GM19455 (cell line): ENCODE data around the gene TNIP1.

Source experiments
- ATAC-seq: cut with Tn5 transposase; IDR thresholded peaks from one replicate; pipeline ENCODE4 v1.9.1; 2021; ENCODE audit not compliant: unreplicated experiment

Gene TNIP1

DNA sequence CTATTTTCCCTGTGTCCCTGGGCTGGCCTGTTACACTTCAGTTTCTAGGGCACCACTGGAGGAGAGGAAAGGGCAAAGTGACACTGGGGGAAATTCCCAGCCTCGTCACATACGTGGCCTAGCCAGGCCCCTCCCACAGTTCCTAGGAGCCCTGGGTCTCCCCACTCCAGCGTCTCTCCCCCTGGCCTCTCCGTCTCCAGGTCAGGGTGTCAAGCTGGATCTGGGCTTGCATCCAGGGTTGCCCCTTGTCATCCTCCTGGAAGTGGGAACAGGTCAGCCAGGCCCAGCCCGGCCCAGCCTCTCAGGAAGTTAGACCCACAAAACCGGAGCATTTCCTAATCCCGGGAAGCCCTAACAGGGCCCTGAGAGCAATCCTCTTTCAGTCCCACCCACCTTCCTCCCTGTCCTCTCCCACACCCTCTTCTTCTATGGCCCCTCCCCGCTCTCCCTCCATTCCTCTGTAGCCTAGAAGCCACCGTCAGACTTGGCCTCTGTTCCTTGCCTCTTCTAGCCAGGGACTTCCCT is 4.7 kb upstream of the TNIP1 start:
- ATAC-seq: no peak

DNA sequence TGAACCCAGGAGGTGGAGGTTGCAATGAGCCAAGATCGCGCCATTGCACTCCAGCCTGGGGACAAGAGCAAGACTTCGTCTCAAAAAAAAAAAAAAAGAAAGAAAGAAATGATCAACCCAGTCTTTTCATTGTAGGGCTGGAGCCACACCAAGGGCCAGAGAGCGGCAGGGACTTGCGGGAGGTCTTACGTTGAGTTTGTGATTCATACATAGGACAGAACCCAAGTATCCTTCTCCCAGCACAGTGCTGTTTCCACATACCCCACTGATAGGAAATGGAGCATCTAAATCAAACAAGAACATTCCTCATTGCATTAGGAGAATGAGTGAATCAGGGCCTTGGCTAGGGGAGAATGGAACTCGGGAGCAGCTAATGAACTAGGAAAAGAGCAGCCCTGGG is 3.5 kb upstream of the TNIP1 start:
- no peak for ATAC-seq

DNA sequence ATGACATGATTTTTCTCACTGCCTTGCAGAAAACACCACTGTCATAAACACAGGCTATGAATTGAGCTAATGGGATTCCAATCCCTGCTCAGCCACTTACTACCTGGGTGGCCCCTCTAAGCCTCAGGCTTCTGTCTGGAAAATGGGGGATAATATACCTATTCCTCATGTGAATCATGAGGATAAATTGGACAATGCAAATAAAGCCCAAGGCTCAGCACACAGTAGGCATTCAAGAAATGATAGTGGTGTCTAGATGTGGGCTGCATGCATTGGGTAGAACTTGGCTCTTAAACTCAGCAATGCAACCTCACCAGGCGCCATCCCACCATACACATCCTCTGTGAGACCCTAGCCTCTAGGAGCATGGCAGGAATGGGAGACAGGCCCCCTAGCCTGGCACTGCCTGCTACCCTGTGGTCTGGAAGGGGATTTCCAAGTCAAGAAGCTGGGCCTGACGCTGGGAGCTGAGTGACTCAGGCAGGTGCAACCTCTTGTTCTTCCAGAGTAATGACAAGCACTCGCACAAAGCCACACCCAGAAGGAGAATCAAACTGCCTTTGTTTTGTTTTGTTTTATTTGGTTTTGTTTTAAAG is 2.3 kb upstream of the TNIP1 start:
- ATAC-seq: no peak

GRCh38 chr5:151082282-151082902 is 1.6 kb upstream of the TNIP1 start:
- ATAC-seq: no peak

DNA sequence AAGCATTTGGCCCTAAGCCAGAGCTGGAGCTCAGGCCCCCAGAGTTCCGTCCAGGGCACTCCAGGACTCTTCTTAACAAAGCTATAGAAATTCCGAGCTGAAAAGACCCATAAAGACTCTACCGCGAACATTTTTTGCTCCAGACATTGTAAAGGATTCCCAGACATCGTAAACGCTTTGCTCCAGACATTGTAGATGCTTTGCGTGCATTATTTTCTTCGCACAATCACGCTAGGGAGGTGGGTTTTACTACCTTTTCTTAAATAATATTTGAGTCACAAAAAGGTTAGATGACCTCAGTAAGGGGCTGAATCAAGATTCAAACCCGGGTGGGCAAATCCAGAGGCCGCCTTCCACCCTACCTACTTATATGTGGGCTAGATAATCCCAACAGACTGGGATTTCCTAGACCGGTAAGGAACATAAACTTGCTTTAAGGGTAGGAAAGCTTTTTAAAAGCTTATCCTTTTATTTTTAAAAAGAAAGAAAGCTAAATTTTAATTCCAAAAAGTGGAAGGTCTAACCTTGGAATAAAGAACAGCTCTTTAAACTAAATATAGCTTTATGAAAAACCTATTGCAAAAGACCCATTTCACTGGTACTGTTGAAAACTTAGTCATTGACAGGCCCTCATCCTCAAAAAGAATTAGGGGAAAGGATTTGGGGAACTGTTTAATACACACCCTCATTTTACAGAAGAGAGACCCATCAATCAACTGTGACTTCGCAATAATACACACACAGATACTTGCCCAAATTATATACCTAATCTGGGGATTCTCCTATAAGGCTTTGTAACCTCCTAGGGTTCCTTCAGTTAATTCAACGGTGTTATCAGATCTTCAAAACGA is 822 bp upstream of the TNIP1 start:
- no peak for ATAC-seq

DNA sequence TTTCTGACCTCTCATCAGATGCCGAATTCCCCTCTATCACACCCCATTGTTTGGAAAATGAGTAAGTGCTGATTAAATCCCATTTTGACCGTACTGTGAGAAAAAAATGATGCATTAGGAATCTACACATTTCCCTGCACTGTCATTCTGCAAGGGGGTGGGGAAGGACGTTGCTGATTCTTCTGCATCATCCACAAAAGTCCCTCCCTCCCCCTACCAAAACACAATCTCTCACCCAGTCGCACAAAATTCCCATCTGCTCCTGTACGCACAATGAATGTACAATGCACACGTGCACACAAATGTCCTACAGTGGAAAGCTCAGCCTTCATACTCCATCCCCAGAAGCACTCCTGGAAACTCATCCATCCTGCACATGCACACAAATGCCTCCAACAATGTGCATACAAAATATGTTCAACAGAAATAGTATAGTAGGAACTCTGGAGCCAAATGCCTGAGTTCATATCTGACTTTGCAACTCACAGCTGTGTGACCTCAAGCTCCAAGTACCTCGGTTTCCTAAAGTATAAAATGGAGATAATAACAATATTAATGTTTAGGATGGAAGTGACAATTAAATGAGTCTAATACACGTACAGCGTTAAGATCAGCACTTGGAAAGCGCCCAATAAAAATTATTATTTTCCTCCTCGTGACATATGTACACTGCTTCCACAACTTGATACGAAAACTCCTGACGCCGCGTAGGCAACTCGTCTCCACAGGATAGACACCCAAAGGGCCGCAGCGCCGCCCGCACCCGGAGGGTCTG is 809 bp downstream of the TNIP1 start:
- no peak for ATAC-seq

DNA sequence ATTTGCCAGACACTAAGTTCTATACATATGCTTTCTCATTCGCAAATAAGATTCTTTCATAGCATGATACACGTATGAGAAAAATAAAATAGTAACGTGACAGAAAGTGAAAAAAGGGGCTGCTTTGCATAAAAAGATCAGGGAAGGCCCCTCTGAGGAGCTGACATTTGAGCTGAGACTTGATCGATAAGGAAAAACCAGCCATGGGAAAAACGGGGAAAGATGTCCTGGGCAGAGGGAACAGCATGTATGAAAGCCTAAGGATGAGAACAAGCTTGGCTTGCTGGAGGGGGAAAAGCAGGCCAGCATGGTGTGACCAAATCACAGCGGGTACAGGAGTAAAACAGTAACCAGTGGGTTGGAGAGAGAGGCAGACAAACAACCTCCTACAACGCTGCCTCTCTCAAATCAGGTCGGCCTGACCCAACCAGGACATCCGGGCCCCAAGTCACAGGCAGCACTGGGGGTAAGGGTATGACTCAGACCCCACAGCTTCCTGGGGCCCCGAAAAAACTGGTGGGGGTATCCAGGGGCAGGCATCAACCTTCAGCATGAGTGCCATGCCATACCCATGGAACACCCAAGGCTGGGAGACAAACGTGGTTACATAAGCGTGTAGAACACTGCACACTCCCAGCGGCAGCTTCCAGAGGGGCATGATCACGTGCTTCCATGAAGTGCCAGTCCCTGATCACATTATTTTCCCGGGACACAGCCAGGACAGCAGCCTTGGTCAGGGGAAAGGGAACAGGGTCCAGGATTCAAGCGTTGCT is 2.2 kb downstream of the TNIP1 start:
- ATAC-seq: peak; percentile 50

DNA sequence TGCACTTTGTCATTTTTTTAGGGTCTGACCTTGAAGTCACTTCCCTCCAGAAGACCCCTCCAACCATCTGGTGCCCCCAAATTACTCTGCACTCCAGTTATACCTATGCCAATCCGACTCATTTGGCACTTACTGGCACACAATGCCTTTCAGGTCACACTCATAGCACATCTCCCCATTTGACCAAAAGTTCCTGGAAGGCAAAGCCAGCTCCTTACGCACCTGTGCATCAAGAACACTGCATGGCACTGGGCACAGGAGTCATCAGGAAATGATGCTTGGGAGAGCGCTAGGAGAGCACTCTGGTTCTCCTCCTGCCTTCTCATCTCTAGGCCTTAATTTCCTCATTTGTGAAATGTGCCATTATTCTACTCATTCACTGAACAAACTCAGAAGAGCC is 2.9 kb downstream of the TNIP1 start:
- ATAC-seq: no peak

DNA sequence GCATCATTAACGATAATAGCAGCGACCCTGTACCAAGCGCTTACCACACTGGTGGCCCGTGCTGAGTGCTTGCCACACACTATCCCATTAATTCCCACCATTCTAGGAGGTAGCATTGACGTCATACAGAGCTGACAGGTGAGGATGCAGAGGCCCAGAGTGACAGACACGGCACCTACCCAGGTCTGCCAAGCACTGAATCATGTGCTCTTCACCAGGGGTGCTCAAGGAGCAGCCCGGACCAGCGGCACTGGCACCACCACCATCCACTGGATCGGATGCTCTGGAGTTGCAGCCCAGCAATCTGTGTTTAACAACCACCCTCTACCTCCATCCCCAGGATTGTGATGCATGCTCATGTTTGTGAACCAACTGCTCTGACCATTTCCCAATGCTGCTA is 3.4 kb downstream of the TNIP1 start:
- no peak for ATAC-seq

GRCh38 chr5:151076616-151077015 is 4.2 kb downstream of the TNIP1 start:
- ATAC-seq: no peak

- ATAC-seq: no peak
Observed at GRCh38 chr5:151075698-151076331, 5.0 kb downstream of the TNIP1 start.

- ATAC-seq: no peak
Observed at GRCh38 chr5:151074557-151074956, 6.3 kb downstream of the TNIP1 start.

DNA sequence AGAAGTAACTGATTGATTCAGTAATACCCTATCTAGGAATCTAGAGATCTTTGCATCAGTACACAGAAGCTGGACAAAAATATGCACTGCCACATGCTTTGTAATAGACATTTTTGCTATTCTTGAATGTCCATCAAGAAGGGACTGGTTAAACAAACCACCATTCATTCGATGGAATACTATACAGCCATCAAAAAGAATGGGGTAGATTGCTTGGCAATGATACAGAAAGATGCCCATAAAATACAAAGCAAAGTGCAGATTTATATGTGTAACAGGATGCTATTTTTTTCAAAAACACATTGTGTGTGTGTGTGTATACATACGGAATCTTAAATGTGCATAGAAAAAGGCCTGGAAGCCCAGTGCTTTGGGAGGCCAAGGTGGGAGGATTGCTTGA is 7.6 kb downstream of the TNIP1 start:
- ATAC-seq: no peak

GRCh38 chr5:151072630-151073025 is 8.2 kb downstream of the TNIP1 start:
- ATAC-seq: no peak

DNA sequence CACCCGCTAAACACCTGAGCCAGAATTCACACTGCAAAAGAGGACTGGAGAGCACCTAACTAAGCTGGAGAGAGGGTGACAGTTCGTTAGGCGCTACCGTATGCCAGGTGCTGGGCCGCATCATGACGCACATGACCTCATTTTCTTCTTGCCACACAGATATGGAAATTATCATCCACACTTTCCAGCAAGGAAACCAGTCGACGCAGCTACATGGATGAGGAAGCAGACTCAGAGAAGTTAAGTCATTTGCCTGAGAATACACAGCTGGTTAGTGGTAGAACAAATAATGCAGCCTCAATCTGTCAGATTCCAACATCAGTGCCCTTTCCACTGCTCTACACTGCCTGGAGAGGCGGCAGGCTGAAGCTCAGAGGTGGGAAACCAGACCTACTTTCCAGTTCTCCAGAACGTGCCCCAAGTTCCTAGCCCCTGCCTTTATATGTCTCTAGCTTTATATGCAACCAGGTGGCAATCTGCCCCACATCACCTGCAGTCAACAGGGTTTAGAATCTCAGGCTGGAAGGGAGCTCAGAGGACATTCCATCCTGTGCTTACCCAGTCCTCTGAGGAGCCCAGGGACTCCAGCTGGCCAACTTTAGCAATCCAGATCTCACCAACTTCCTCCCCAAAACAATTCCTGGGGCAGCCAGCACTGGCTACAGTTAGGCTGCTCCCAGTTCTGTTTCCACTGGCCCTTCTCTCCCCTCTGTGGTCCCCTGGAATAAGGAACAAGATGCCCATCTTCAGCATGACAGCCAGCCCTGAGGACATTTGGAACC is 8.8 kb downstream of the TNIP1 start:
- ATAC-seq: no peak

- ATAC-seq: no peak
Observed at GRCh38 chr5:151071021-151071420, 9.8 kb downstream of the TNIP1 start.

GRCh38 chr5:151070449-151070848 is 10.4 kb downstream of the TNIP1 start:
- no peak for ATAC-seq

DNA sequence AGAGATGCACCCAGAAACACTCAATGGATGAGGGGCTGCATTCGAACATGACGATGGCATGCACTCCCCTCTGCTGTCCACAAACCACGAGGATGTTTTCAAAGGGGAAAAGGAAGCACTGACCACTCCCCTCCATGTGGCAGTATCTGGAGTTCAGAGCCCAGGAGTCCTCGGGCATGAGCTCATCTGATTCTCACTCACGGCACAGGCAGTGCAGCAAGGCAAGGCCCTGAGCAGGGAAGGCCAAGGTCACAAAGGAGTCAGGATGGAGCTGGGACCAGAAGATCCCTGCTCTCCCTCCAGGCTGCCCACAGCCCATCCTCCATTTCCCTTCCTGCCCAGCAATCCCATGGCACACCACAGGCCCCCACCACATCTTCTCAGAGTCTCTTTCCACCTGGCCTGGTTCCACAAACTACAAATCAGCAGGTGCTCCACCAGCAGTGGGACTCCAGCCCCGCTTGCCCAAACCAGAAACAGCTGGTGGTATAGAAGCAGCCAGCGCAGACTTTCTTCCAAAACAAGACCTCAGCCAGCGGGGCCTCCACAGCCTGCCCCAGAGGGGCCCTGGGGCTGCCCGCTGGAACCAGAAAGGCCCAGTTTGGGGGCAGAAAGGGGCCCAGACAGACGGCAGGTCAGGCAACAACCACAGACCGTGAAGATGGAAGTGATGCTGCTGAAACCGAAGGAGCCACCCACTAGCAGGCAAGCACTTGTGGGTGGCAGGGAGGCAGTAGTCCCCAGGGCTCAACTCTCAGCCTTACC is 12.2 kb downstream of the TNIP1 start:
- peak; percentile 59 for ATAC-seq
